Activated naive CD4-positive, alpha-beta T cell treated with anti-CD3 and anti-CD28 coated beads, Interleukin-2, amount 10 ng/mL, durations not matched to agents 7 days and 5 days (primary cell): Measurements from ENCODE around the gene SLC35E1.

ENCODE experiments used
- CTCF ChIA-PET: fragments of 350-600 bp; sonication (Branson Sonifier 250); formaldehyde crosslinking; loops from one replicate; lab custom pipeline; 2021; ENCODE audit warnings: antibody characterized with exemption; lab: Charles Lee
- DNase-seq: peaks from one replicate; pipeline ENCODE4 v3.0.0-alpha.2; 2020
- H3K27ac Mint-ChIP-seq: one replicate; pipeline ENCODE4 v1.8.0; 2021; ENCODE audit warnings: mild to moderate bottlenecking, moderate library complexity, mixed read lengths
- H3K27me3 Mint-ChIP-seq: one replicate; pipeline ENCODE4 v1.8.0; 2021; ENCODE audit warnings: mild to moderate bottlenecking, mixed read lengths
- H3K36me3 Mint-ChIP-seq: one replicate; pipeline ENCODE4 v1.8.0; 2021; ENCODE audit warnings: mixed read lengths
- H3K4me1 Mint-ChIP-seq: one replicate; pipeline ENCODE4 v1.8.0; 2021; ENCODE audit warnings: mixed read lengths
- H3K4me3 Mint-ChIP-seq: one replicate; pipeline ENCODE4 v1.8.0; 2021; ENCODE audit warnings: mild to moderate bottlenecking, moderate library complexity, mixed read lengths
- H3K9me3 Mint-ChIP-seq: one replicate; pipeline ENCODE4 v1.8.0; 2021; ENCODE audit warnings: mixed read lengths

The SLC35E1 gene

GRCh38 chr19:16605553-16605994 is 33.4 kb upstream of the SLC35E1 start:
- H3K4me1 Mint-ChIP-seq: peaks cover 17% of the 10 kb centered on the region
- DNase-seq: no peak
- H3K36me3 Mint-ChIP-seq: peaks cover 2% of the 10 kb centered on the region
- no peaks in the 10 kb centered on the region for H3K27me3 Mint-ChIP-seq
- CTCF ChIA-PET: no interaction called here
- no peaks in the 10 kb centered on the region for H3K9me3 Mint-ChIP-seq
- no peak overlapping the region for H3K4me3 Mint-ChIP-seq
- no peak overlapping the region for H3K27ac Mint-ChIP-seq

- H3K36me3 Mint-ChIP-seq: peaks cover 2% of the 10 kb centered on the region
- DNase-seq: no peak
- CTCF ChIA-PET: no interaction called here
- no peak overlapping the region for H3K27ac Mint-ChIP-seq
- H3K9me3 Mint-ChIP-seq: no peaks in the 10 kb centered on the region
- H3K27me3 Mint-ChIP-seq: no peaks in the 10 kb centered on the region
- H3K4me1 Mint-ChIP-seq: peaks cover 14% of the 10 kb centered on the region
- H3K4me3 Mint-ChIP-seq: no peak overlapping the region
Measured at GRCh38 chr19:16605115-16605514, 32.9 kb upstream of the SLC35E1 start.

GRCh38 chr19:16604615-16605014 is 32.4 kb upstream of the SLC35E1 start:
- no peak for DNase-seq
- peaks cover 10% of the 10 kb centered on the region for H3K4me1 Mint-ChIP-seq
- H3K9me3 Mint-ChIP-seq: no peaks in the 10 kb centered on the region
- CTCF ChIA-PET: no interaction called here
- H3K4me3 Mint-ChIP-seq: no peak overlapping the region
- peaks cover 2% of the 10 kb centered on the region for H3K36me3 Mint-ChIP-seq
- no peak overlapping the region for H3K27ac Mint-ChIP-seq
- no peaks in the 10 kb centered on the region for H3K27me3 Mint-ChIP-seq

GRCh38 chr19:16603090-16603489 is 30.9 kb upstream of the SLC35E1 start:
- Mint-ChIP-seq H3K27ac (no peak overlapping the region), H3K36me3 (no peaks in the 10 kb centered on the region), H3K4me3 (no peak overlapping the region), H3K27me3 (no peaks in the 10 kb centered on the region), H3K9me3 (no peaks in the 10 kb centered on the region), H3K4me1 (peaks cover 7% of the 10 kb centered on the region)
- DNase-seq: no peak
- CTCF ChIA-PET: no interaction called here

- Mint-ChIP-seq H3K9me3 (no peaks in the 10 kb centered on the region), H3K27me3 (no peaks in the 10 kb centered on the region), H3K4me1 (peaks cover 16% of the 10 kb centered on the region), H3K36me3 (peaks cover 1% of the 10 kb centered on the region), H3K27ac (no peak overlapping the region), H3K4me3 (no peak overlapping the region)
- CTCF ChIA-PET: interaction anchor here (1.1 kb wide), 1 partner anchor 15 kb away, joined by 3 read pairs; no protein-coding TSS in a partner anchor
- DNase-seq: no peak
Measured at GRCh38 chr19:16601378-16602052, 29.3 kb upstream of the SLC35E1 start.

- Mint-ChIP-seq H3K36me3 (peaks cover 1% of the 10 kb centered on the region), H3K4me1 (peaks cover 22% of the 10 kb centered on the region), H3K9me3 (no peaks in the 10 kb centered on the region), H3K27ac (no peak overlapping the region), H3K27me3 (no peaks in the 10 kb centered on the region), H3K4me3 (no peak overlapping the region)
- no peak for DNase-seq
- CTCF ChIA-PET: interaction anchor here (1.1 kb wide), 1 partner anchor 16 kb away, joined by 3 read pairs; no protein-coding TSS in a partner anchor
Measured at GRCh38 chr19:16600824-16601223, 28.6 kb upstream of the SLC35E1 start.

- peaks cover 5% of the 10 kb centered on the region for H3K36me3 Mint-ChIP-seq
- no peaks in the 10 kb centered on the region for H3K9me3 Mint-ChIP-seq
- H3K4me3 Mint-ChIP-seq: no peak overlapping the region
- H3K27ac Mint-ChIP-seq: no peak overlapping the region
- peaks cover 32% of the 10 kb centered on the region for H3K4me1 Mint-ChIP-seq
- CTCF ChIA-PET: interaction anchor here (0.6 kb wide), 1 partner anchor 492 kb away, joined by 3 read pairs; no protein-coding TSS in a partner anchor
- DNase-seq: no peak
- no peaks in the 10 kb centered on the region for H3K27me3 Mint-ChIP-seq
Measured at GRCh38 chr19:16599655-16600346, 27.6 kb upstream of the SLC35E1 start.

GRCh38 chr19:16598848-16599247 is 26.6 kb upstream of the SLC35E1 start:
- CTCF ChIA-PET: no interaction called here
- Mint-ChIP-seq H3K27ac (peak overlapping the region; percentile 28), H3K9me3 (no peaks in the 10 kb centered on the region), H3K36me3 (peaks cover 5% of the 10 kb centered on the region), H3K4me1 (peaks cover 42% of the 10 kb centered on the region), H3K4me3 (no peak overlapping the region), H3K27me3 (no peaks in the 10 kb centered on the region)
- DNase-seq: no peak

GRCh38 chr19:16596399-16596798 is 24.2 kb upstream of the SLC35E1 start:
- Mint-ChIP-seq H3K27ac (no peak overlapping the region), H3K4me1 (peaks cover 65% of the 10 kb centered on the region), H3K4me3 (no peak overlapping the region), H3K36me3 (peaks cover 13% of the 10 kb centered on the region), H3K27me3 (no peaks in the 10 kb centered on the region), H3K9me3 (no peaks in the 10 kb centered on the region)
- DNase-seq: no peak
- CTCF ChIA-PET: no interaction called here

- Mint-ChIP-seq H3K27ac (peak overlapping the region; percentile 92), H3K9me3 (no peaks in the 10 kb centered on the region), H3K4me1 (peaks cover 71% of the 10 kb centered on the region), H3K27me3 (no peaks in the 10 kb centered on the region), H3K36me3 (peaks cover 13% of the 10 kb centered on the region), H3K4me3 (peak overlapping the region; percentile 62)
- CTCF ChIA-PET: no interaction called here
- DNase-seq: no peak
Measured at GRCh38 chr19:16595097-16595496, 22.9 kb upstream of the SLC35E1 start.

- Mint-ChIP-seq H3K27me3 (no peaks in the 10 kb centered on the region), H3K4me3 (peak overlapping the region; percentile 62), H3K36me3 (peaks cover 13% of the 10 kb centered on the region), H3K9me3 (no peaks in the 10 kb centered on the region), H3K27ac (peak overlapping the region; percentile 92), H3K4me1 (peaks cover 76% of the 10 kb centered on the region)
- CTCF ChIA-PET: interaction anchor here (0.6 kb wide), 1 partner anchor 21 kb away, joined by 3 read pairs; no protein-coding TSS in a partner anchor
- peak; percentile 57 for DNase-seq
Measured at GRCh38 chr19:16594681-16595091, 22.5 kb upstream of the SLC35E1 start.

- CTCF ChIA-PET: interaction anchor here (0.6 to 1.0 kb wide), 3 partner anchors 10 to 20 kb away, joined by 3 to 4 read pairs (median 3); no protein-coding TSS in a partner anchor
- peaks cover 13% of the 10 kb centered on the region for H3K36me3 Mint-ChIP-seq
- no peaks in the 10 kb centered on the region for H3K27me3 Mint-ChIP-seq
- H3K4me3 Mint-ChIP-seq: peak overlapping the region; percentile 62
- peak; percentile 72 for DNase-seq
- peaks cover 81% of the 10 kb centered on the region for H3K4me1 Mint-ChIP-seq
- H3K9me3 Mint-ChIP-seq: no peaks in the 10 kb centered on the region
- H3K27ac Mint-ChIP-seq: peak overlapping the region; percentile 92
Measured at GRCh38 chr19:16594131-16594586, 21.9 kb upstream of the SLC35E1 start.

GRCh38 chr19:16593181-16593580 is 21.0 kb upstream of the SLC35E1 start:
- no peak overlapping the region for H3K4me3 Mint-ChIP-seq
- CTCF ChIA-PET: interaction anchor here (0.9 kb wide), 1 partner anchor 9 kb away, joined by 3 read pairs; no protein-coding TSS in a partner anchor

GRCh38 chr19:16591803-16592556 is 19.8 kb upstream of the SLC35E1 start:
- Mint-ChIP-seq H3K27me3 (no peaks in the 10 kb centered on the region), H3K4me3 (no peak overlapping the region), H3K27ac (no peak overlapping the region), H3K4me1 (peaks cover 90% of the 10 kb centered on the region), H3K9me3 (no peaks in the 10 kb centered on the region), H3K36me3 (peaks cover 12% of the 10 kb centered on the region)
- CTCF ChIA-PET: no interaction called here
- DNase-seq: no peak

More at GRCh38 chr19:16593181-16593580, 21.0 kb upstream of the SLC35E1 start:
- H3K4me1 Mint-ChIP-seq: peaks cover 86% of the 10 kb centered on the region
- DNase-seq: no peak
- H3K36me3 Mint-ChIP-seq: peaks cover 13% of the 10 kb centered on the region
- H3K27me3 Mint-ChIP-seq: no peaks in the 10 kb centered on the region
- H3K9me3 Mint-ChIP-seq: no peaks in the 10 kb centered on the region
- no peak overlapping the region for H3K27ac Mint-ChIP-seq
